NK-92 (cell line): ENCODE measurements around the gene SRCAP.

ENCODE experiments used
- DNase-seq: peaks from one replicate; lab custom pipeline; 2025; ENCODE audit not compliant: unreplicated experiment; lab: John Stamatoyannopoulos, UW

SRCAP gene

DNA sequence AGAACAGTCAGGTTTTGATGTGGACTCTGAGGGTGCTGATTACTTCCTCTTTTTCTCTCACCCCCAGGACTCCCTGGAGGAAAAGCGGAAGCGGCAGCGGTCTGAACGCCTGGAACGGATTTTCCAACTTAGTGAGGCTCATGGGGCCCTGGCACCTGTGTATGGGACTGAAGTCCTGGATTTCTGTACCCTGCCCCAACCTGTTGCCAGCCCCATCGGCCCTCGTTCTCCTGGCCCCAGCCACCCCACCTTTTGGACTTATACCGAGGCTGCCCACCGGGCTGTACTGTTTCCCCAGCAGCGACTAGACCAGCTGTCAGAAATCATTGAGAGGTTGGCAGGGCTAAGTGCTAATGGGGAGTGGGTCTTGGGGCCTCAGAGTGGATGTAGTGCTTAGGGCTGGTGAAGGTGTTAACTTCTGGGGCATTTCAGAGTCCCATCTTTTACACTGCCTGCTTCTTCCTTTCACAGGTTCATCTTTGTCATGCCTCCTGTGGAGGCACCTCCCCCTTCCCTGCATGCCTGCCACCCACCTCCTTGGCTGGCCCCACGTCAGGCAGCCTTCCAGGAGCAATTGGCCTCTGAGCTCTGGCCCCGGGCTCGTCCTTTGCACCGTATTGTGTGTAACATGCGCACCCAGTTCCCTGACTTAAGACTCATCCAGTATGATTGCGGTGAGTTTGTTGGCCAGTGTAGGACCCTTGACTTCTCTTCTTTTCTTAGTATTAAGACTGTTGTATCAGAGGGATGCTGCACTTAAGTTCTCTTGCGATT, 30.1 kb downstream of the SRCAP start:
- DNase-seq = no peak

DNA sequence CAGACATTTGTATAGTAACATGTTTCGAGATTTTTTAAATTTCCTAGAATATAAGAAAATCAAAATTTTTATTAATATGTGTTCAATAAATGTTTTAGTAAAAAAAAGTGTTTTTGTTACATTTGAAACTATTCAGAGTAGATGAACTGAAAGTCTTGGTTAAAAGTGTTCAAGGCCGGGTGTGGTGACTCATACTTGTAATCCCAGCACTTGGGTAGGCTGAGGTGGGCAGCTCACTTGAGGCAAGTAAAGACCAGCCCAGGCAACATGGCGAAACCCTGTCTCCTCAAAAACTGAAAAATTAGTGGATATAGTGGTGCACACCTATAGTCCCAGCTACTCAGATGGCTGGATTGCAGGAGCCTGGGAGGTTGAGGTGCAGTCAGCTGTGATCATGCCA, 32.4 kb downstream of the SRCAP start:
- DNase-seq = no peak

DNA sequence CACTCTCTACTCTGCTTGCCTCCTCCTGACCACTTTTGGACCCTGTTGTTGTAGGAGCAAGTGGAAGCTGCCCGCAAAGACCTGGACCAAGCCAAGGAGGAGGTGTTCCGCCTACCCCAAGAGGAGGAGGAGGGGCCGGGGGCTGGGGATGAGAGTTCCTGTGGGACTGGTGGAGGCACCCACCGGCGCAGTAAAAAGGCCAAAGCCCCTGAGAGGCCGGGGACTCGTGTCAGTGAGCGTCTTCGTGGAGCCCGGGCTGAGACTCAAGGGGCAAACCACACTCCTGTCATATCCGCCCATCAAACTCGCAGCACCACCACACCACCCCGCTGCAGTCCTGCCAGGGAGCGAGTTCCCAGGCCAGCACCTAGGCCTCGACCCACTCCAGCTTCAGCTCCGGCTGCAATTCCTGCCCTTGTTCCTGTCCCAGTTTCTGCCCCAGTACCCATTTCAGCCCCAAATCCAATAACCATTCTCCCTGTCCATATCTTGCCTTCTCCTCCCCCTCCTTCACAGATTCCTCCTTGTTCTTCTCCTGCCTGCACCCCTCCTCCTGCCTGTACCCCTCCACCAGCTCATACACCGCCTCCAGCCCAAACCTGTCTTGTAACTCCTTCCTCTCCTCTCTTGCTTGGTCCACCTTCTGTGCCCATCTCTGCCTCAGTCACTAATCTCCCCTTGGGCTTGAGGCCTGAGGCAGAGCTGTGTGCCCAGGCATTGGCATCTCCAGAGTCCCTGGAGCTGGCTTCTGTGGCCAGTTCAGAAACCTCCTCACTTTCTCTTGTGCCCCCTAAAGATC, 38.2 kb downstream of the SRCAP start:
- no peak for DNase-seq

DNA sequence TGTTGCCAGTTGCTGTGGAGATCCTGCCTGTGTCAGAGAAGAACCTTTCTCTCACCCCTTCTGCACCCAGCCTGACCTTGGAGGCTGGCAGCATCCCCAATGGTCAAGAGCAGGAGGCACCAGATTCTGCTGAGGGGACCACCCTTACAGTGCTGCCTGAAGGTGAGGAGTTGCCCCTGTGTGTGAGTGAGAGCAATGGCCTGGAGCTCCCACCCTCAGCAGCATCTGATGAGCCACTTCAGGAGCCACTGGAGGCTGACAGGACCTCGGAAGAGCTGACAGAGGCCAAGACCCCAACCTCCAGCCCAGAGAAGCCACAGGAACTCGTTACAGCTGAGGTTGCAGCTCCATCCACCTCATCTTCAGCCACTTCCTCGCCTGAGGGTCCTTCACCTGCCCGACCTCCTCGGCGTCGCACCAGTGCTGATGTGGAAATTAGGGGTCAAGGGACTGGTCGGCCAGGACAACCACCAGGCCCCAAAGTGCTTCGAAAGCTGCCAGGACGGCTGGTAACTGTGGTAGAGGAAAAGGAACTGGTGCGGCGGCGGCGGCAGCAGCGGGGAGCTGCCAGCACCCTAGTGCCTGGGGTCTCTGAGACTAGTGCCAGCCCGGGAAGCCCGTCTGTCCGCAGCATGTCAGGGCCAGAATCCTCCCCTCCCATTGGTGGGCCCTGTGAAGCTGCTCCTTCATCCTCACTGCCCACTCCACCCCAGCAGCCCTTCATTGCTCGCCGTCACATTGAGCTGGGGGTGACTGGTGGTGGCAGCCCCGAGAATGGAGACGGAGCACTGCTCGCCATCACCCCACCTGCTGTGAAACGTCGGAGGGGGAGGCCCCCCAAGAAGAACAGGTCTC, 39.0 kb downstream of the SRCAP start:
- no peak for DNase-seq

DNA sequence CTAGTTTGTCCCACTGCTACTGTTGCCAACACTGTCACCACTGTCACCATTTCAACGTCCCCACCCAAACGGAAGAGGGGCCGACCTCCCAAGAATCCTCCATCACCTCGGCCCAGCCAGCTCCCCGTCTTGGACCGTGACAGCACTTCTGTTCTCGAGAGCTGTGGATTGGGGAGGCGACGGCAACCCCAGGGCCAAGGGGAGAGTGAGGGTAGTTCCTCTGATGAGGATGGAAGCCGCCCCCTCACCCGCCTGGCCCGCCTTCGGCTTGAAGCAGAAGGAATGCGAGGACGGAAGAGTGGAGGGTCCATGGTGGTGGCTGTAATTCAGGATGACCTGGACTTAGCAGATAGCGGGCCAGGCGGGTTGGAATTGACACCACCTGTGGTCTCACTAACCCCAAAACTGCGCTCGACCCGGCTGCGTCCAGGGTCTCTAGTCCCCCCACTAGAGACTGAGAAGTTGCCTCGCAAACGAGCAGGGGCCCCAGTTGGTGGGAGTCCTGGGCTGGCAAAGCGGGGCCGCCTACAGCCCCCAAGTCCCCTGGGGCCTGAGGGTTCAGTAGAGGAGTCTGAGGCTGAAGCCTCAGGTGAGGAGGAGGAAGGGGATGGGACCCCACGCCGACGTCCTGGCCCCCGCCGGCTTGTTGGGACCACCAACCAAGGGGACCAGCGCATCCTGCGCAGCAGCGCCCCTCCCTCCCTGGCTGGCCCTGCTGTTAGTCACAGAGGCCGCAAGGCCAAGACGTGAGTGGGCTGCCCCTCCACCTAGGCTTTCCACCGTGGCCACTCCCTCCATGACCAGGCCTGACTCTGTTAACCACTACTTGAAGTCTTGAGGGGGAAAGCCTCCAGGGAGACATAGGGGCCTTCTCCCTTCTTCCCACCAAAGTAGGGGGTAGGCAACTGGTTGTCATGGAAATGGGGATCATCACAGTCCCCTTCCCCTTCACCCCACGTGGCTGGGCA, 40.3 kb downstream of the SRCAP start:
- no peak for DNase-seq

DNA sequence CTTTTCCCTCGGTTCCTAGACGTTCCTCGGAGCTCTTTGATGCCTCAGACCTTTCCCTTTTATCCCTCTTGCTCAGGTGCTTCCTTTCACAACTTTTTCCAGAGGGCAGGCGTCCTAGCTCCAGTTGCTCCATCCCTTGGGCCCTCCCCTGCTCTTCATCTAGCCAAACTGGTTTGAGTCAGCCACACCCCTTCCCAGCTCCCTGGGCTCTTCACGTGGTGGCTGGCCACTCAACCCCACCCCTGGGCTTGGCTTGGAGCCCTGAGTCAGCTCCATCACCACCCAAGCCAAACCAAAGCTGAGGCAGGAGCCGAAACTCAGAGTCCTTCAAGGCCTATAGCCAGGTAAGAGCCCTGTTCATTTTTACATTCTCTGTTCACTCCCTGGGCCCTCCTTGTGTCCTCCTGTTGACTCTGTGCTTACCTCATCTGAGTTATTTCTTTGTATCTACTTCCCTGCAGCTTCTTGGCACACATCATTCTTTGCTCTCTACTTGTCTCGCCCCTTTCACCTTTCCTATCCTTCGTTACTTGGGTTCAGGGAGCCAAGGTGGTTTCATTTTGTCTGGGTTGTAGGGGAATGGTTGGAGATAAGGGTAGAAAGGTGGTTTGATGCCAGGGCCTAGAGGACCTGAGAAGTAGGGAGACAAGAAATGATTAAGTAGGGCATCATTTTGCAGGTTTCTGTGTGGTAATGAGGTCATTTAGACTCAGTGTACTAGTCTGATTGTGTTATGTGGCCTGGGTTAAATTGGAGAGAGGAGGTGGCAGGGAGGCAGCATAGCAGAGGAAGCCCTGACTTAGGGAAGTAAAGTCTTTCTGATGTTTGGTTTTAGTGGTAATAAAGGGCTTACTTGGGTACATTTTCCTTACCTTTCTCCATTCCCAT, 41.6 kb downstream of the SRCAP start:
- DNase-seq = no peak

DNA sequence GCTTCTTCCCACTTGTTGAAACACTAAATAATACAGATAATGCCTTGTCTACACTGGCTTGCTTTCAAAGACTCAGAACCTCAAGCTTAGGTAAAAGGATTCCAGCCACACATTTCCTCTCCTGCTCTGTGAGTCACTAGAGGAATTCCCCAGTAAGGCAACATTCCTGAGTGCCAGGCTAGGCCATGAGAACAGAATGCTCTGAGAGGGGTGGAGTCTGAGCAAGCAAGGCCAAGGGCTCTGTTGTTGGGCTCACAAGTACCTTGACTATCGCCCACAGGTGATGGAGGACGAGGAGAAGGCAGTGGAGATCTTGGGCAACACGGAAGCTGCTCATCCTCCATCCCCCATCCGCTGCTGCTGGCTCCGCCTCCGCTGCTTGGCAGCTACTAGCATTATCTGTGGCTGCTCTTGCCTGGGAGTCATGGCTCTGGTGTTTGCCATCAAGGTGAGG, 42.5 kb downstream of the SRCAP start:
- no peak for DNase-seq

DNA sequence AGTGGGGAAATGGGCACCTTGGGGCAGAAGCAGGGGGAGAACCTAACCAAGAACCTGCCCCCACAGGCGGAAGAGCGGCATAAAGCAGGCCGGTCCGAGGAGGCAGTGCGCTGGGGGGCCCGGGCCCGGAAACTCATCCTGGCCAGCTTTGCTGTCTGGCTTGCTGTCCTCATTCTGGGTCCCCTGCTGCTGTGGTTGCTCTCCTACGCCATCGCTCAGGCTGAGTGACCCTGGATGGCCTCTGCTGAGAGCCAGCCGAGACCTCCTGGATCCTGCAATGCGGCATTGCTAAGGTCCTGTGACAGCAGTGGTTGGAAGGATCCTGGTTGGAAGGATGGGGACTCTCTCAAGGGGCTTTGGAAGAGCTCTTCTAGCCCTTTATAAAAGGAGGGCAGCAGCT, 44.7 kb downstream of the SRCAP start:
- DNase-seq = no peak

DNA sequence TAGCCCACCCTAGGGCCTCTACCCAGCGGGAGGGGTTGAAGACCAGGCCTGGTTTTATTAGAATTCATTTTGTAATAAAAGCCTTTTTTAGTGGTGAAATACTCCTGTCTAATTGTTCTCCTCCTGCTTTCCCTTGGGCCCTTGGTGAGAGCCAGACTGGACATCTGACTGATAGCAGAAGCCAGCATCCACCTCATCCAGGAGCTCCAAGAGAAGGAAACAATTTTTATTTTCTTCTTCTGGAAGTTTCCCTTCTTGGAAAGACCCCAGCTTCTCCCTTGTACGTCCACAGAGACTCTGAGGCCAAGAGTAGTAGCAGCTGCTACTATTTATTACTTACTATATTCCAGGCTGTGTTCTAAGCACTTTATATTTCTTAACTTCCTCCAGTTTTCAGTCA, 45.2 kb downstream of the SRCAP start:
- no peak for DNase-seq

DNA sequence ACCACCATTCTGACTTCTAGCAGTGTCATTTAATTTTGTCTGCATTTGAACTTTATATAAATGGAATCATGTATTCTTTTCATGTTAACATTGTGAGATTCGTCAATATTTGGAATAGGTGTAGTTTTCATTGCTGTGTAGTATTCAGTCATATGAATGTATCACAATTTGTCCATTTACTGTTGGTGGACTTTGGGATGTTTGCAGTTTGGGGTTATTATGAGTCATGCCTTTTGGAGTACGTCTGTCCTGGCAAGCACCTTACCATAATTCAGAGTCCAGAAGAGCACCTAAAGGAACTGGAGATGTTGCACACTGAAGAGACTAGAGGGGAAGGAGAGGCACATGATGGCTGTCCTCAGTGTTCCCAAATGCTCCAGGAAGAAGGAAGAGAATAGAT, 46.1 kb downstream of the SRCAP start:
- no peak for DNase-seq

DNA sequence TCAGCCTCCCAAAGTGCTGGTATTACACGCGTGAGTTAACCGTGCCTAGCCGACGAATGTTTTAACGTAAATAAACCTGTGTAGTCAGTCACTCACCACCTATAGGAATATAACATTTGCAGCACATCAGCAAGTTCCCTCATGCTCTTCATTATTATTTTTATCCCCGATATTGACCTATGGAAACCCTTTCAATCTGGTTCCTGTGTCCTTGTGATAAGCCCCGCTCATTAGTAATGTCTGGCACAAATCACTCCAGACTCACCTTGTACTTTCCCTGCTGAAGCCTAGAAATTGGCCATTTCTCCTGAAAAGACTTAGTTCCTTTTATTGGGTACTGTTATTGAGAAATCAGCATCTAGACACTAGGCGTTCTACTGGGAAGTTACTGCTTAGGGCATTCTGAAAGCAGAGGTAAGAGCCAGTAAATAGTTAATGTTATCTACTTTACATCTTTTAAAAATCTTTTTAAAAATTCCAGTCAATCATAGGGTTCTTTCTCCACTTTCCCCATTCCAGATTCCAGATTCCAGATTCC, 47.7 kb downstream of the SRCAP start:
- no peak for DNase-seq

DNA sequence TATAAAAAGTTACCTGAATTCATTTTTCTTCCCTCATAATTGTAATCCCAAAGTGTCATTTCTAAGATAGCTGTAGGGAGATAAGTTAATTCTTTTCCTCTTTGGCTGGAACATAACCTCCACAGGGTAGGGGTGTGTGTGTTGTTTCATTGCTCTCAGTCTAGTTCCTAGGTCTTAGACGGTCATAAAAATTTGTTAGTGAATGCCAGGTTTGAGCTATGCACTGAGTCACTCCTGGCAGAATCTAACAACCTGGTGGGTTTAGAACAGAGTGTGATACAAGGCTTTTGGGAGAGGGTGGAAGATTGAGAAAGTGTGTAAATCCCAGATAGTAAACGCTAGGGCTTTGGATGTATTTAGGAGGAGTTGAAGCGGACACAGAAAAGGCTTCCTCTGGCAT, 48.4 kb downstream of the SRCAP start:
- no peak for DNase-seq

DNA sequence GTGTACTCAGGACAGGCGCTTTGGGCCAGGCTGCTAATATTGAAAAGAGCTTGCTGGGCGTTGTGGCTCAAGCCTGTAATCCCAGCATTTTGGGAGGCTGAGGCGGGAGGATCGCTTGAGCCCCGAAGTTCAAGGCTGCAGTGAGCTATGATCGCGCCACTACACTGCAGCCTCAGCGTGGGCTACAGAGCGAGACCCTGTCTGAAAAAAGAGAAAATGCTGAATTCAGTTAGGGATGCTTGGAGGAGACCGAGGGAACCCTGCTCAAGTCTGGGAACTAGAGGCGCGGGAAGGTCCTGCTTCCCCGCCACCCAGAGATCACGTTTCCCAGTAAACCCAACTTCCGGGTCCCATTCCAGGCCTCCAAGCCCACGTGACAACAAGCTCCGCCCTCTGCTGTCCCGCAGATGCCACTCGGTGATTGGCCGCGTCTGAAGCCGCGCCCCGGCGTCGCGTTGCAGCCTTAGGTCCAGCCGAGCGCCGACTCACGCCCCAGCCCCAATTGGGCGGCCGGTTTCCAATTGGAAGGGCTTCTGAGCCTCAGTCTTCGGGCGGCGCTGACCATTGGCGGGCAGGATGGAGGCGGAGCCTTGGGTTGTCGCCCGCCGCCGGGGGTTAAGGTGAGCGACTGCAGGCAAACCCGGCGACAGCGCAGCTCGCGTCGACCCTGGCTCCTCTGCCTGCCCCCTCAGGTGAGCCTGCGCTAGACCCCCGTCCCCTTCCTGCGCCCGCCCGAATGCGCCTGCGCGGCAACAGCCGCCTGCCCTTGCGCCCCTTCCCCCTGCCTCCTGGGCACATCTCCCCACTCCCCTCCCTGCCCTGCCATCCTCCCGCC, 49.0 kb downstream of the SRCAP start, which contains the start of gene PHKG2:
TSS of gene PHKG2 (plus strand) at position 627 of the 835 bp plus-strand sequence. CDS start 396 bp downstream, outside the sequence.
- DNase-seq = peak; percentile 59

DNA sequence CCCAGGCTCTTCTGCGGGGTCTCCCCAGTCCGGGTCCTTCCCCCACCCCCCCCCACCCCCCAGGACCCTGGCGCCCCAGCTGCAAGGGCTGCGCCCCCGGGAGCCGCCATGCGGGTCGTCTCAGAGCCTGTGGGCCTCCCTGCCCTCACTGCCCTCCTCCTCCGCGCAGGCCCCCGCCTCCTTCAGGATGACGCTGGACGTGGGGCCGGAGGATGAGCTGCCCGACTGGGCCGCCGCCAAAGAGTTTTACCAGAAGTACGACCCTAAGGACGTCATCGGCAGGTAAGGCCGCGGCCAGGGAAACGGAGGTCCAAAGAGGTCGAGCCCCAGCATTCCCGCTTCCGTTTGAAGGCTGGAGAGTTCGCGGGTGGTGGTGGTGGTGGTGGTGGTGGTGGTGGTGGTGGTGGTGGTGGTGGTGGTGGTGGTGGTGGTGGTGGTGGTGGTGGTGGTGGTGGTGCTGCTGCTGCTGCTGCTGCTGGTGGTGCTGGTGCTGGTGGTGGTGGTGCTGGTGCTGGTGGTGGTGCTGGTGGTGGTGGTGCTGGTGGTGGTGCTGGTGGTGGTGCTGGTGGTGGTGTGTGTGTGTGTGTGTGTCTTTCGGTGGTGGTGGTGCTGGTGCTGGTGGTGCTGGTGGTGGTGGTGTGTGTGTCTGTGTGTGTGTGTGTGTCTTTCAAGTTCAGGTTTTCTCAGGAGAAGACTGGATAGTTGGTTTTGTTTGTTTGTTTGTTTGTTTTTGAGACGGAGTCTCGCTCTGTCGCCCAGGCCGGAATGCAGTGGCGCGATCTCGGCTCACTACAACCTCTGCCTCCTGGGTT, 49.9 kb downstream of the SRCAP start:
- DNase-seq = no peak

DNA sequence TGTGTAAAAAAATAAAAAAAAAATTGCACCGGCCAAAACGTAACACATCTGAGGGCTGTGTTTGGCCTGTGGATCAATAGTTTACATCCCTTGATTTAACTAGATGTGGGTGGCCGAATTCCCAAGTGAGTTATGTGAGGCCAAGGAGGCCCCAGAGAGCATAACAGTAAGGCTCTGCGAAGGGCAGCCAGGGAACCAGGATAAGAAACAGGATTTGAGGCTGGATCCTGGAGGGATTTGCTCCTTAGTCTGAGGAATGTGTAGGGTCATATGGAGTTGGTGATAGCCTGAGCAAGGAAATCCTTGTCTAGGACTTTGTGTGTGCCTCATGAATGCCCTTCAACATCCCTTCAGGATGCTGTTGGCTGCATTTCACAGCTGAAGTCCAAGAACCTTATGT, 51.2 kb downstream of the SRCAP start:
- DNase-seq = no peak

DNA sequence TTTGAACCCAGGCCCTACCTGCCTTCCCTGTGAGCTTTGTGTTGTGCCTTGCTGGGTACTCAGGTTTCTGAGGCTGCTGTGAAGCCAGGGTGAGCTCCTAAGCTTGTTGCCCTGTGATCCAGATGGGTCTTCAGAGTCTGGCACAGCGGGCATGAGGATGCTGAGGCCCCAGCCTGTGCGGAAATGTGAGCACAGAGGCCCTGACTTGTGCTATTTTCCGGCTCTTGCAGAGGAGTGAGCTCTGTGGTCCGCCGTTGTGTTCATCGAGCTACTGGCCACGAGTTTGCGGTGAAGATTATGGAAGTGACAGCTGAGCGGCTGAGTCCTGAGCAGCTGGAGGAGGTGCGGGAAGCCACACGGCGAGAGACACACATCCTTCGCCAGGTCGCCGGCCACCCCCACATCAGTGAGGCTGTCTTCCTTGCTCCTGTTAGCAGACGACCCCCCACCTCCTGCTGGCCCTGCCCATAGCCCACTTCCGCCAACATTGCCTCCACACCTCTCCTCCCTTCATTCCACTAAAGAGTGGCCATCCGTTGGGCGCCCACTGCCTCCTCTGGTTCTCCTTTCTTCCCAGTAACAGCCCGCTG, 52.0 kb downstream of the SRCAP start:
- no peak for DNase-seq

DNA sequence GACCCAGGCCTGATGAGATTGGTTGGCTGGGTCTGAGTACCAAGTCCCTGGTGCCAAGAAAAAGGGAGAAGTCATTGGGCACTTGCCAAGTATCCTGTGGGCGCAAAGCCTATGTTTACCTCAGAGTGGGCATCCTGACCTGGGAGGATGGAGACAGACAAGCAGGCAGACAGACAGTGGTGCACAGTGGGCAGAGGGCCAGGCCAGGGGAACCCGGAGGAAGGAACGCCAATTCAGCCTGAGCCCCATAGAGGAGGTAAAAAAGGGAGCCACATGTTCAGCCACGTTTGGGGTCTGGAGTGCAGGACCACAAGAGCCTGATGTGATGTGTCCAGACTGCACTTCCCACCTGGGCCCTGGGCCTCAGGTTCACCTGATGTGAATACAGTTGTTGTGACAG, 54.6 kb downstream of the SRCAP start:
- DNase-seq = no peak
